GM19395 (cell line): ENCODE measurements around the gene TGFBR3.

Source experiments
- ATAC-seq: cut with Tn5 transposase; IDR thresholded peaks from one replicate; pipeline ENCODE4 v1.9.1; 2021; ENCODE audit warnings: mild to moderate bottlenecking, moderate library complexity; ENCODE audit not compliant: unreplicated experiment

TGFBR3 gene

GRCh38 chr1:91803847-91804545, 82.0 kb downstream of the TGFBR3 start:
- ATAC-seq: peak; percentile 88

GRCh38 chr1:91803123-91803522, 82.8 kb downstream of the TGFBR3 start:
- ATAC-seq: no peak

- no peak for ATAC-seq
Measured at GRCh38 chr1:91801496-91802115, 84.3 kb downstream of the TGFBR3 start.

GRCh38 chr1:91799863-91800262, 86.1 kb downstream of the TGFBR3 start:
- no peak for ATAC-seq

- no peak for ATAC-seq
Measured at GRCh38 chr1:91799159-91799558, 86.8 kb downstream of the TGFBR3 start.

- no peak for ATAC-seq
Measured at GRCh38 chr1:91798740-91799139, 87.2 kb downstream of the TGFBR3 start.

GRCh38 chr1:91798241-91798648, 87.7 kb downstream of the TGFBR3 start:
- ATAC-seq: no peak

GRCh38 chr1:91797164-91797563, 88.8 kb downstream of the TGFBR3 start:
- ATAC-seq: no peak

GRCh38 chr1:91796390-91796654, 89.6 kb downstream of the TGFBR3 start:
- ATAC-seq: no peak

GRCh38 chr1:91795591-91796389, 90.2 kb downstream of the TGFBR3 start:
- no peak for ATAC-seq

GRCh38 chr1:91793877-91794276, 92.1 kb downstream of the TGFBR3 start:
- no peak for ATAC-seq

GRCh38 chr1:91793189-91793588, 92.8 kb downstream of the TGFBR3 start:
- no peak for ATAC-seq

GRCh38 chr1:91792489-91793071, 93.4 kb downstream of the TGFBR3 start:
- ATAC-seq: no peak

GRCh38 chr1:91791691-91792488, 94.1 kb downstream of the TGFBR3 start:
- ATAC-seq: no peak

GRCh38 chr1:91791103-91791502, 94.8 kb downstream of the TGFBR3 start:
- no peak for ATAC-seq

- no peak for ATAC-seq
Measured at GRCh38 chr1:91790392-91790791, 95.6 kb downstream of the TGFBR3 start.

- ATAC-seq: no peak
Measured at GRCh38 chr1:91789273-91789997, 96.5 kb downstream of the TGFBR3 start.

- ATAC-seq: no peak
Measured at GRCh38 chr1:91787919-91788318, 98.0 kb downstream of the TGFBR3 start.

GRCh38 chr1:91784616-91785015, 101.3 kb downstream of the TGFBR3 start:
- ATAC-seq: no peak

- ATAC-seq: peak; percentile 79
Measured at GRCh38 chr1:91784191-91784590, 101.8 kb downstream of the TGFBR3 start.
